H1 (cell line): ENCODE data around the gene TBL2. TPM values are rescaled to one million over a fixed set of nuclear protein-coding genes. Genes with fewer than 3 reads are reported as not detected.

Source experiments
- CBX8 ChIP-seq: fragments of 300-800, 300-1000 bp; sonication (generic); IDR thresholded peaks from 2 replicates; pipeline ENCODE4 v1.7.1; 2016; ENCODE audit warnings: low read depth, low read length, borderline replicate concordance
- GABPA ChIP-seq: IDR thresholded peaks from 2 replicates; pipeline ENCODE4 v1.6.1; 2011; ENCODE audit warnings: mild to moderate bottlenecking, low read length, moderate library complexity, borderline replicate concordance; ENCODE audit not compliant: insufficient read depth
- KDM4A ChIP-seq: IDR thresholded peaks from one replicate; pipeline ENCODE4 v1.7.1; 2012; ENCODE audit warnings: low read depth, mild to moderate bottlenecking, moderate library complexity, low read length, inconsistent platforms; ENCODE audit not compliant: severe bottlenecking
- KDM5A ChIP-seq: fragments of 200-600 bp; IDR thresholded peaks from 2 replicates; pipeline ENCODE4 v1.7.1; 2012; ENCODE audit warnings: mild to moderate bottlenecking, low read length, inconsistent platforms, mixed read lengths
- SIX5 ChIP-seq: IDR thresholded peaks from 2 replicates; pipeline ENCODE4 v1.6.1; 2011; ENCODE audit warnings: mild to moderate bottlenecking, low read depth, low read length
- polyA plus RNA-seq, 7 experiments: library from polyadenylated mRNA; depleted of rRNA in 3 of 7; stranded (reverse) in 5 of 7; unstranded in 2 of 7; fragments of >200 nt in 5 of 7; fragments of 200-250 nt in 2 of 7; gene quantifications; 1 replicate in 5 of 7; 2 replicates in 1 of 7; 4 replicates in 1 of 7; pipeline versions ENCODE4 v1.2.1 to v1.2.3, GENCODE V29; 2011 to 2013; ENCODE audit warnings: missing spikeins in 2 of 7, mixed read lengths in 2 of 7
- total RNA-seq: library from RNA; stranded (reverse); fragmentation: NEBNext Ultra II Directional; extraction: Animal tissue kit (Norgen Biotek cat#: 25700); gene quantifications from 2 replicates; pipeline ENCODE4 v1.2.1, GENCODE V29; 2021

TBL2 gene
- total and polyA plus RNA-seq, 2 of the 8 experiments (the other 6 are each of a cell fraction or from before 2014, with no cell fraction given), result 25.8 to 29.7 TPM

GRCh38 chr7:73625276-73625675, 46.9 kb upstream of the TBL2 start (continued):
- TF ChIP-seq GABPA (no peak), KDM5A (no peak), CBX8 (no peak), KDM4A (no peak), SIX5 (no peak)
